ENCODE results near the gene TP53. TPM values are rescaled to one million over a fixed set of nuclear protein-coding genes. Genes with fewer than 3 reads are reported as not detected.

TP53 gene
- polyA plus RNA-seq, 3 donors = 16.2 to 35.1 (median 25.8) TPM

- no peak for TF ChIP-seq CTCF (IDR thresholded peaks at IDR 0.05)
- no peak for DNase-seq
- Histone ChIP-seq H3K79me2 (ENCODE audit: insufficient read depth, low read length) (no peaks in the 10 kb centered on the region), H2AFZ (ENCODE audit: insufficient read depth, low read depth, low read length, poor library complexity, severe bottlenecking) (no peak overlapping the region), H3K9me3 (replicated peaks in 1 of 2; ENCODE audit: control insufficient read depth in 1 of 2, insufficient read depth in 1 of 2, low read length in 2 of 2) (peaks cover 0 to 6% of the 10 kb centered on the region in 2 donors), H3K4me1 (ENCODE audit: control insufficient read depth in 1 of 2, insufficient read depth in 2 of 2, low read length in 2 of 2) (peaks cover 16% of the 10 kb centered on the region in 2 donors), H3K27me3 (ENCODE audit: control insufficient read depth in 2 of 2, insufficient read depth in 2 of 2, low read length in 2 of 2) (peaks cover 19 to 62% of the 10 kb centered on the region in 2 donors), H3K27ac (ENCODE audit: low read depth in 1 of 2, low read length in 2 of 2) (no peak overlapping the region), H4K20me1 (ENCODE audit: insufficient read depth, low read length) (no peaks in the 10 kb centered on the region), H3K4me2 (replicated peaks; ENCODE audit: extremely low read depth, low read length, poor library complexity, severe bottlenecking) (no peak overlapping the region), H3K9ac (ENCODE audit: insufficient read depth, low read length, poor library complexity, severe bottlenecking) (no peak overlapping the region), H3K4me3 (replicated peaks in 1 of 3; ENCODE audit: low read depth in 2 of 3, low read length in 3 of 3) (no peak overlapping the region), H3K36me3 (replicated peaks in 1 of 2; ENCODE audit: control insufficient read depth in 1 of 2, insufficient read depth in 2 of 2, low read length in 2 of 2) (no peaks in the 10 kb centered on the region)
- 86% methylated on average over 8 of the region's 9 CpGs for WGBS (ENCODE audit: insufficient coverage)
- peak overlapping the region in 1 of 2 donors; percentile 47 for H3K4me3 Mint-ChIP-seq
- peaks cover 0 to 2% of the 10 kb centered on the region in 2 donors for H3K36me3 Mint-ChIP-seq
- H3K9me3 Mint-ChIP-seq = peaks cover 0 to 2% (median 0%) of the 10 kb centered on the region in 7 donors
- peaks cover 47 to 73% (median 56%) of the 10 kb centered on the region in 3 donors for H3K27me3 Mint-ChIP-seq (ENCODE audit: low read depth in 3 of 3)
- no peak overlapping the region for H3K27ac Mint-ChIP-seq
- intact Hi-C loops (cut with micrococcal nuclease) = no loop called here
- H3K4me1 Mint-ChIP-seq = peaks cover 16% of the 10 kb centered on the region
Measured at GRCh38 chr17:7719661-7720060, 32.4 kb upstream of the TP53 start.

GRCh38 chr17:7717756-7718350 lies 30.6 kb upstream of the TP53 start:
- Histone ChIP-seq H3K27ac (ENCODE audit: low read depth in 1 of 2, low read length in 2 of 2) (no peak overlapping the region), H3K9ac (ENCODE audit: insufficient read depth, low read length, poor library complexity, severe bottlenecking) (peak overlapping the region; percentile 32), H3K79me2 (ENCODE audit: insufficient read depth, low read length) (no peaks in the 10 kb centered on the region), H3K4me1 (ENCODE audit: control insufficient read depth in 1 of 2, insufficient read depth in 2 of 2, low read length in 2 of 2) (peaks cover 16% of the 10 kb centered on the region in 2 donors), H2AFZ (ENCODE audit: insufficient read depth, low read depth, low read length, poor library complexity, severe bottlenecking) (peak overlapping the region; percentile 77), H3K36me3 (replicated peaks in 1 of 2; ENCODE audit: control insufficient read depth in 1 of 2, insufficient read depth in 2 of 2, low read length in 2 of 2) (no peaks in the 10 kb centered on the region), H3K4me3 (replicated peaks in 1 of 3; ENCODE audit: low read depth in 2 of 3, low read length in 3 of 3) (peak overlapping the region in 1 of 3 experiments; percentile 67), H3K27me3 (ENCODE audit: control insufficient read depth in 2 of 2, insufficient read depth in 2 of 2, low read length in 2 of 2) (peaks cover 19 to 67% of the 10 kb centered on the region in 2 donors), H3K4me2 (replicated peaks; ENCODE audit: extremely low read depth, low read length, poor library complexity, severe bottlenecking) (peak overlapping the region; percentile 82), H4K20me1 (ENCODE audit: insufficient read depth, low read length) (no peaks in the 10 kb centered on the region), H3K9me3 (replicated peaks in 1 of 2; ENCODE audit: control insufficient read depth in 1 of 2, insufficient read depth in 1 of 2, low read length in 2 of 2) (peaks cover 0 to 6% of the 10 kb centered on the region in 2 donors)
- no peak for TF ChIP-seq CTCF (IDR thresholded peaks at IDR 0.05)
- peaks cover 20% of the 10 kb centered on the region for H3K4me1 Mint-ChIP-seq
- no peak overlapping the region for H3K27ac Mint-ChIP-seq
- peaks cover 0 to 2% (median 0%) of the 10 kb centered on the region in 7 donors for H3K9me3 Mint-ChIP-seq
- intact Hi-C loops (cut with micrococcal nuclease) = no loop called here
- peaks cover 55 to 84% (median 57%) of the 10 kb centered on the region in 3 donors for H3K27me3 Mint-ChIP-seq (ENCODE audit: low read depth in 3 of 3)
- DNase-seq = peak in 1 of 3 donors; percentile 23
- WGBS (ENCODE audit: insufficient coverage) = under 1% methylated on average over 15 of the region's 16 CpGs
- H3K4me3 Mint-ChIP-seq = peak overlapping the region in 1 of 2 donors; percentile 70
- H3K36me3 Mint-ChIP-seq = peaks cover 0 to 2% of the 10 kb centered on the region in 2 donors

All from CD14-positive monocyte (primary cell).